Psoas muscle (tissue), 8 donors: ENCODE data around the gene KLF12. TPM values are rescaled to one million over a fixed set of nuclear protein-coding genes. Genes with fewer than 3 reads are reported as not detected.

Source experiments
- ATAC-seq, 4 donors: fragments of 200-7000 bp; cut with Tn5 transposase; one replicate each; pipeline ENCODE4 v1.9.1; 2020; ENCODE audit warnings: moderate library complexity in 3 of 4, mild to moderate bottlenecking in 2 of 4
- DNase-seq, 2 donors: peaks; one replicate each; pipeline ENCODE4 v3.0.0-alpha.2; 2020
- H3K27ac ChIP-seq: fragments of 200-600 bp; one replicate; pipeline ENCODE4 v1.8.0; 2022
- H3K27me3 ChIP-seq, 3 donors: fragments of 200-600 bp in 1 of 3; one replicate each; pipeline versions ENCODE4 v1.6.1 to v1.8.0; 2013 to 2022; ENCODE audit warnings: low read length in 2 of 3, mild to moderate bottlenecking in 2 of 3, moderate library complexity in 1 of 3; ENCODE audit not compliant: insufficient read depth in 3 of 3
- H3K36me3 ChIP-seq, 2 donors: fragments of 200-600 bp in 1 of 2; one replicate each; pipeline versions ENCODE4 v1.6.1 to v1.8.0; 2013 to 2022; ENCODE audit warnings: low read depth in 1 of 2, mild to moderate bottlenecking in 1 of 2, moderate library complexity in 1 of 2; ENCODE audit not compliant: insufficient read depth in 1 of 2
- H3K4me1 ChIP-seq: fragments of 200-600 bp; one replicate; pipeline ENCODE4 v1.8.0; 2022
- H3K4me3 ChIP-seq: fragments of 200-600 bp; one replicate; pipeline ENCODE4 v1.8.0; 2022; ENCODE audit warnings: mild to moderate bottlenecking
- H3K9me3 ChIP-seq: fragments of 200-600 bp; one replicate; pipeline ENCODE4 v1.8.0; 2022
- WGBS, 3 donors: extraction: QIAGEN DNeasy Blood & Tissue Kit; methylation state at CpG; one replicate each; pipeline versions ENCODE4 v1.1.6 to v1.1.7; 2013; 5-methylcytosine and 5-hydroxymethylcytosine counted together
- intact Hi-C, 2 donors: fragments of 100-400 bp; cut with DNase I; formaldehyde crosslinking; loops; one replicate each; pipeline versions ENCODE4 v1.11.0 to v1.14.2; 2022
- polyA plus RNA-seq, 3 donors: library from polyadenylated mRNA; stranded (reverse); fragments of 200-250 nt; gene quantifications; one replicate each; pipeline ENCODE4 v1.2.3, GENCODE V29; 2013
- total RNA-seq, 4 donors: library from RNA; stranded (reverse); fragmentation: NEBNext Ultra II Directional in 2 of 4; extraction: Animal tissue kit (Norgen Biotek cat#: 25700) in 2 of 4; gene quantifications; one replicate each; pipeline versions ENCODE4 v1.2.1 to v1.2.4, GENCODE V29; 2021 to 2023
- TF ChIP-seq, protein P1 (sequence below): fragments of 200-600 bp; IDR thresholded peaks from one replicate; pipeline ENCODE4 v1.8.0; 2022; ENCODE audit warnings: antibody characterized with exemption
- donor health status: healthy with polysubstance abuse.
- donor health status: DM: no; HTN: no; CAD: no; lungs with moderate emphysema.
- donor health status: Bipolar disorder and iron deficiency.
- donor health status: healthy.
- donor health status: DM: yes; HTN: yes; CAD: no.
- donor health status: DM: no; HTN: no; CAD: no.
- donor health status: DM: no; HTN: no; CAD: no.
- donor health status: DM: yes; HTN: yes; CAD: no.

Gene KLF12
- total and polyA plus RNA-seq, 7 donors = 0.55 to 12.4 (median 8.0) TPM

DNA sequence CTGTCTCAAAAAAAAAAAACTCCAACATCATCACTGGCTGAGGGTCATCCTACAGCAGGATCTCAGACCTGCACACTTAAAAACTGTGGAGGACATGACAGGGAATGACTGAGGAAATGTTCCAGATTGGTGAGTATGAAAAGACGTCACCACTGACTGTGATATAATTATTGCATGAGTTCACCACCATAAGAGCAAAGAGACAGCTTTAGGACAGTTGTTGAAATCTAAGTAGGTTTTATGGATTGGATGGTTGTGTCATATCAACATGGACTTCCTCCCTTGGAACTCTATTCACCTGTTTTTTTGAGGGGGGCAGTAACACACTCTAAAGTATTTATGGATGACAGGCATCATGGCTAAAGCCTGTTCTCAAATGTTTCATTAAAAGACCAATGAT is 31.5 kb downstream of the KLF12 start:
- no peak overlapping the region for H3K27ac ChIP-seq
- H3K27me3 ChIP-seq = no peaks in the 10 kb centered on the region
- ATAC-seq = peak; percentile 44 to 66 (median 62)
- H3K4me1 ChIP-seq = peaks cover 18% of the 10 kb centered on the region
- WGBS, 3 donors = 39 to 69% (median 49%) methylated on average over 1 of the region's 1 CpG
- H3K36me3 ChIP-seq = no peaks in the 10 kb centered on the region
- DNase-seq = no peak
- H3K4me3 ChIP-seq = no peak overlapping the region
- no peaks in the 10 kb centered on the region for H3K9me3 ChIP-seq
- TF ChIP-seq, protein P1, sequence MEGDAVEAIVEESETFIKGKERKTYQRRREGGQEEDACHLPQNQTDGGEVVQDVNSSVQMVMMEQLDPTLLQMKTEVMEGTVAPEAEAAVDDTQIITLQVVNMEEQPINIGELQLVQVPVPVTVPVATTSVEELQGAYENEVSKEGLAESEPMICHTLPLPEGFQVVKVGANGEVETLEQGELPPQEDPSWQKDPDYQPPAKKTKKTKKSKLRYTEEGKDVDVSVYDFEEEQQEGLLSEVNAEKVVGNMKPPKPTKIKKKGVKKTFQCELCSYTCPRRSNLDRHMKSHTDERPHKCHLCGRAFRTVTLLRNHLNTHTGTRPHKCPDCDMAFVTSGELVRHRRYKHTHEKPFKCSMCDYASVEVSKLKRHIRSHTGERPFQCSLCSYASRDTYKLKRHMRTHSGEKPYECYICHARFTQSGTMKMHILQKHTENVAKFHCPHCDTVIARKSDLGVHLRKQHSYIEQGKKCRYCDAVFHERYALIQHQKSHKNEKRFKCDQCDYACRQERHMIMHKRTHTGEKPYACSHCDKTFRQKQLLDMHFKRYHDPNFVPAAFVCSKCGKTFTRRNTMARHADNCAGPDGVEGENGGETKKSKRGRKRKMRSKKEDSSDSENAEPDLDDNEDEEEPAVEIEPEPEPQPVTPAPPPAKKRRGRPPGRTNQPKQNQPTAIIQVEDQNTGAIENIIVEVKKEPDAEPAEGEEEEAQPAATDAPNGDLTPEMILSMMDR = no peak
- intact Hi-C loops = no loop called here

DNA sequence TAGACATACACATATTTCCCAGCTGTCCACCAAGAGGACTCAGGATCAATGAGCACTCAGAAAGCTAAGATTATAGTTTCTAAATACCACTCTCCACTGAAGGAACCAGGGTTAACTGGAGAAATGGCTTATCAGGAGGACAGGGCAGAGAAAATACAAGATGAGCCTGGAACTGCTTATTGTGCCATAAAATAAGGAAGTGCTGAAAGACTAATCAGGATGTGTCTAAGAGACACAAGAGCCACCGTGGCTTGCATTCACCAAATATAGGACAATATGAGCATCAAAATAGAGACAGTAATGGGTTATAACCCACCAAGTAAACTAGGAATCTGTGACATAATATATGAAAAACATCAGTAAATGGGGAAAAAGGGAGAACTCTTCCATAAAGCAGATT is 32.8 kb downstream of the KLF12 start:
- H3K9me3 ChIP-seq = no peaks in the 10 kb centered on the region
- 88 to 95% (median 91%) methylated on average over 1 of the region's 1 CpG for WGBS, 3 donors
- peaks cover 27% of the 10 kb centered on the region for H3K4me1 ChIP-seq
- no peak overlapping the region for H3K4me3 ChIP-seq
- ATAC-seq (no peak), DNase-seq (no peak)
- no peak overlapping the region for H3K27ac ChIP-seq
- no peaks in the 10 kb centered on the region for H3K27me3 ChIP-seq
- no peaks in the 10 kb centered on the region for H3K36me3 ChIP-seq
- intact Hi-C loops = no loop called here
- TF ChIP-seq, protein P1 = no peak

DNA sequence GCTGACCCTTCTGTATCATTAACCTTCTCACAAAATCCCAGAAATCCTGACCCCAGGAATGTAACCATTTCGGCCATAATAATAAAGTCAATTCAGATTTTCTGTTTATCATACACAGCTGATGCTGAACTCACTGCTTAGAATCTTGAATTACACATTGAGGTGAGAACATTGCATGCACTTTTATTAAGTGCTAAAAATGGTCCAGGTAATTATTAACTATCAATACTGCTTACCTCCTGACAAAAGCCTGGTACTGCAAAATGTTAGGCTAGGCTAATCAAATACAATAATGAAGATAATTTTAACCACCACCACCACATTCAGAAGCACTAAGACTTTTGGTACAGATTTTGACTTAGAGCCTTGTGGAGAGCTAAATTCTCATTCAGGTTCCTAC is 36.1 kb downstream of the KLF12 start:
- no peak for ATAC-seq
- Histone ChIP-seq H3K27ac (no peak overlapping the region), H3K4me3 (no peak overlapping the region), H3K9me3 (no peaks in the 10 kb centered on the region), H3K4me1 (peaks cover 28% of the 10 kb centered on the region), H3K27me3 (no peaks in the 10 kb centered on the region), H3K36me3 (no peaks in the 10 kb centered on the region)
- no peak for DNase-seq
- TF ChIP-seq, protein P1 = no peak
- intact Hi-C loops = no loop called here
- 94 to 100% (median 95%) methylated on average over 1 of the region's 1 CpG for WGBS, 3 donors

DNA sequence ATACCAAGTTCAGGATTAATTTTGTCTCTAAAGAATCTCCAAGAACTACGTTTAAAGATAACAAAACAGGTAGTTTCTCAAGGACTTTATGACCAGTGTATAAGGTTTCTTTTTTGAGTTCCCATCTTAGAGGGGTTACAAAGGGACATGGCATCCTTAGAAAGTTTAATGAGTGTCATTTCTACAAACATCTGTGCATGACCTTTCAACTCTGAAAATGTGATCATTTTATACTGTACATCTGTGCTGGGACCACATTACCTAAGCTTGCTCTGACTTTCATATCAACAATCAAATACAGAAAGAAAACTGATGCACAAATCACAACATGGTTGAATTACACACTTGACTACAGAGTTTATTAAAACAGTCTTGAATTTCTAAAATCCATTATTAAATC is 37.1 kb downstream of the KLF12 start:
- Histone ChIP-seq H3K27ac (no peak overlapping the region), H3K9me3 (no peaks in the 10 kb centered on the region), H3K36me3 (no peaks in the 10 kb centered on the region), H3K4me3 (no peak overlapping the region), H3K27me3 (no peaks in the 10 kb centered on the region), H3K4me1 (peaks cover 23% of the 10 kb centered on the region)
- 33 to 66% (median 39%) methylated on average over 1 of the region's 1 CpG for WGBS, 3 donors
- TF ChIP-seq, protein P1 = no peak
- no peak for ATAC-seq
- no peak for DNase-seq
- intact Hi-C loops = no loop called here

DNA sequence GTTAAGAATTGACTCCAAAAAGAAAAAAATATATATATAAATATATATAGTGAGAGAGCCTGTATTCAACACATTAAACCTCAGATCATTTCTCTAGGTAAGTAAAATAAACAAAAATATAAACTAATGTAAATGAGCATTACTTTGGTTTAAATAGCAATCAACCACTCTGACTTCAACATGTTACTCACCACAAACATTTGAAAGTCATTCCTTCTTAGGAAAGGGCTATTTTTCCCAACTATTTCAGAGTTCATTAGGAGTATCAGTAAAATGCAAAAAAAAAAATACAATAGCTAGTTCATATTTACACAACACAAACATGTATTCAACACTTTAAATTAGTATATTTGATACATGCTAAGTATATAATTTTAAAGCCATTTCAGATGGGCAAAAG is 40.5 kb downstream of the KLF12 start:
- peaks cover 19% of the 10 kb centered on the region for H3K4me1 ChIP-seq
- H3K27ac ChIP-seq = no peak overlapping the region
- H3K27me3 ChIP-seq = no peaks in the 10 kb centered on the region
- H3K9me3 ChIP-seq = no peaks in the 10 kb centered on the region
- ATAC-seq (no peak), DNase-seq (no peak)
- TF ChIP-seq, protein P1 = no peak
- H3K4me3 ChIP-seq = no peak overlapping the region
- intact Hi-C loops = no loop called here
- no peaks in the 10 kb centered on the region for H3K36me3 ChIP-seq
